GM19035 (cell line): ENCODE data around the gene ABCB9.

ENCODE experiments used
- ATAC-seq: cut with Tn5 transposase; IDR thresholded peaks from one replicate; pipeline ENCODE4 v1.9.1; 2021; ENCODE audit not compliant: unreplicated experiment

ABCB9 gene

GRCh38 chr12:122982477-122982815 is 16.2 kb upstream of the ABCB9 start:
- ATAC-seq: no peak

GRCh38 chr12:122981587-122982476 is 15.6 kb upstream of the ABCB9 start:
- ATAC-seq: no peak

- no peak for ATAC-seq
Measured at GRCh38 chr12:122981036-122981471, 14.8 kb upstream of the ABCB9 start.

- ATAC-seq: peak; percentile 64
Measured at GRCh38 chr12:122980183-122981035, 14.1 kb upstream of the ABCB9 start, which contains the start of gene ARL6IP4. Gene ARL6IP4, plus strand, starts transcription at chr12:122980681. Its CDS starts 459 bp downstream, at chr12:122981140.

- no peak for ATAC-seq
Measured at GRCh38 chr12:122979908-122980182, 13.6 kb upstream of the ABCB9 start.

- no peak for ATAC-seq
Measured at GRCh38 chr12:122979001-122979907, 13.0 kb upstream of the ABCB9 start.

GRCh38 chr12:122978507-122978955 is 12.3 kb upstream of the ABCB9 start:
- ATAC-seq: no peak

GRCh38 chr12:122977655-122978392 is 11.6 kb upstream of the ABCB9 start:
- ATAC-seq: no peak

GRCh38 chr12:122977153-122977552 is 10.9 kb upstream of the ABCB9 start:
- ATAC-seq: no peak

- ATAC-seq: no peak
Measured at GRCh38 chr12:122976648-122976975, 10.3 kb upstream of the ABCB9 start.

GRCh38 chr12:122975790-122976647 is 9.8 kb upstream of the ABCB9 start:
- ATAC-seq: no peak

- ATAC-seq: peak; percentile 77
Measured at GRCh38 chr12:122974892-122975789, 8.9 kb upstream of the ABCB9 start, which contains the start of gene OGFOD2. Gene OGFOD2, plus strand, starts transcription at chr12:122975244. Its CDS starts 8 bp downstream, at chr12:122975252.

GRCh38 chr12:122974274-122974891 is 8.1 kb upstream of the ABCB9 start:
- peak; percentile 78 for ATAC-seq

- ATAC-seq: no peak
Measured at GRCh38 chr12:122969676-122970075, 3.4 kb upstream of the ABCB9 start.

GRCh38 chr12:122968104-122968503 is 1.8 kb upstream of the ABCB9 start:
- ATAC-seq: no peak

GRCh38 chr12:122966743-122967550 is 684 bp upstream of the ABCB9 start:
- ATAC-seq: no peak

- ATAC-seq: no peak
Measured at GRCh38 chr12:122965321-122965751, 927 bp downstream of the ABCB9 start.
